Measurements from ENCODE around the gene KRT35. TPM values are rescaled to one million over a fixed set of nuclear protein-coding genes. Genes with fewer than 3 reads are reported as not detected.

KRT35 gene
- total and polyA plus RNA-seq, 2 of the 13 experiments (the other 11 are each of a cell fraction or from before 2014, with no cell fraction given), result not detected

DNA sequence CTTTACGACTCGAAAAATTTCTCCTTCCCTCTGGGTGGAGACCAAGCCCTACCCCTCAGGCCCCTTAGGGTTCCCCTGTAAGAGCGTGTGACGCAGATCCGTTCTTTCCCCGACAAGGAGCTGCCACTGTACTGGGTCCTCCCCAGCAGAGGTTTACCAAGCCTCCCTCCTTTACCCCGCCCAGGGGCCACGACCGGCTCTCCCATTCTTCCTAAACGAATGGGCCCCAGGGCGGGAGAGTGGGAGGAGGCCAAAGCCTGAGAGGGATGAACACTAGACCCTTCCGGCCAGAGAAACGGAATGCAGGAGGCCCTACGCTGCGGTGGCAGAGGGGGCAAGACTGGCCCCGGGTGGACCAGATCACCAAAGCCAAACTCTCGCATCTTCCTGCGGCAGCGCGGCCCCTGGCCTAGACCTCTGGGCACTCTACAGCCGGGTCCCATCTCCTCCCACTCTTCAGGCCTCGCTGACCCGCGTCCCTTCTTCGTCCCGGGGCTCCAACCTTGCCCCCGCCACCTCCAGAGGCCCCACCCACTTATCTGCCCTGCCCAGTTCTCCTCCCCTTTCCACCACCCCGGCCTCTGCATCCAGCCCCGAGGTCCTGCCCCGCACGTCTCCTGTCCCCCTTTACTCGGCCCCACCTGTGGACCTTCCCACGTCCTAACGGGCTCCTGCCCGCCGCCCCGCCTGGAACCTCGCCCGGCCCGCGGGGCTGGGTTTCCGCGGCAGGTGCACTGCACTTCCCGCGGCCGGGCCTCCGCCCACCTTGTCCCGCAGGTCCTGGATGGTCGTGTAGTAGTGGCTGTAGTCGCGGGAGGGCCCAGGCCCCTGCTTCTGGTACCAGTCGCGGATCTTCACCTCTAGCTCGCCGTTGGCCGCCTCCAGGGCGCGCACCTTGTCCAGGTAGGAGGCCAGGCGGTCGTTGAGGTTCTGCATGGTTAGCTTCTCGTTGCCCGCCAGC lies 46.4 kb upstream of the KRT35 start (continued):
- TF ChIP-seq, protein P1, sequence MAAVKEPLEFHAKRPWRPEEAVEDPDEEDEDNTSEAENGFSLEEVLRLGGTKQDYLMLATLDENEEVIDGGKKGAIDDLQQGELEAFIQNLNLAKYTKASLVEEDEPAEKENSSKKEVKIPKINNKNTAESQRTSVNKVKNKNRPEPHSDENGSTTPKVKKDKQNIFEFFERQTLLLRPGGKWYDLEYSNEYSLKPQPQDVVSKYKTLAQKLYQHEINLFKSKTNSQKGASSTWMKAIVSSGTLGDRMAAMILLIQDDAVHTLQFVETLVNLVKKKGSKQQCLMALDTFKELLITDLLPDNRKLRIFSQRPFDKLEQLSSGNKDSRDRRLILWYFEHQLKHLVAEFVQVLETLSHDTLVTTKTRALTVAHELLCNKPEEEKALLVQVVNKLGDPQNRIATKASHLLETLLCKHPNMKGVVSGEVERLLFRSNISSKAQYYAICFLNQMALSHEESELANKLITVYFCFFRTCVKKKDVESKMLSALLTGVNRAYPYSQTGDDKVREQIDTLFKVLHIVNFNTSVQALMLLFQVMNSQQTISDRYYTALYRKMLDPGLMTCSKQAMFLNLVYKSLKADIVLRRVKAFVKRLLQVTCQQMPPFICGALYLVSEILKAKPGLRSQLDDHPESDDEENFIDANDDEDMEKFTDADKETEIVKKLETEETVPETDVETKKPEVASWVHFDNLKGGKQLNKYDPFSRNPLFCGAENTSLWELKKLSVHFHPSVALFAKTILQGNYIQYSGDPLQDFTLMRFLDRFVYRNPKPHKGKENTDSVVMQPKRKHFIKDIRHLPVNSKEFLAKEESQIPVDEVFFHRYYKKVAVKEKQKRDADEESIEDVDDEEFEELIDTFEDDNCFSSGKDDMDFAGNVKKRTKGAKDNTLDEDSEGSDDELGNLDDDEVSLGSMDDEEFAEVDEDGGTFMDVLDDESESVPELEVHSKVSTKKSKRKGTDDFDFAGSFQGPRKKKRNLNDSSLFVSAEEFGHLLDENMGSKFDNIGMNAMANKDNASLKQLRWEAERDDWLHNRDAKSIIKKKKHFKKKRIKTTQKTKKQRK (IDR thresholded peaks at IDR 0.05; ENCODE audit: low read length), result no peak
- TF ChIP-seq SP5 (CRISPR knock-in tag; IDR thresholded peaks at IDR 0.05; ENCODE audit: borderline replicate concordance, low read depth), result peak; percentile 58; the same call in 1 of the 2 replicates
- TF ChIP-seq KAT7 (CRISPR knock-in tag; IDR thresholded peaks at IDR 0.05; ENCODE audit: borderline replicate concordance), result no peak; the same call in 1 of the 2 replicates
- TF ChIP-seq ZNF788 (CRISPR knock-in tag; IDR thresholded peaks at IDR 0.05; ENCODE audit: borderline replicate concordance), result peak; percentile 50; the same call in 1 of the 2 replicates
- TF ChIP-seq, protein P2, sequence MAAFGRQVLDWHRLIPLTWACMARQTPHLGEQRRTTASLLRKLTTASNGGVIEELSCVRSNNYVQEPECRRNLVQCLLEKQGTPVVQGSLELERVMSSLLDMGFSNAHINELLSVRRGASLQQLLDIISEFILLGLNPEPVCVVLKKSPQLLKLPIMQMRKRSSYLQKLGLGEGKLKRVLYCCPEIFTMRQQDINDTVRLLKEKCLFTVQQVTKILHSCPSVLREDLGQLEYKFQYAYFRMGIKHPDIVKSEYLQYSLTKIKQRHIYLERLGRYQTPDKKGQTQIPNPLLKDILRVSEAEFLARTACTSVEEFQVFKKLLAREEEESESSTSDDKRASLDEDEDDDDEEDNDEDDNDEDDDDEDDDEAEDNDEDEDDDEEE (CRISPR knock-in tag; IDR thresholded peaks at IDR 0.05), result no peak
- TF ChIP-seq, protein P3, sequence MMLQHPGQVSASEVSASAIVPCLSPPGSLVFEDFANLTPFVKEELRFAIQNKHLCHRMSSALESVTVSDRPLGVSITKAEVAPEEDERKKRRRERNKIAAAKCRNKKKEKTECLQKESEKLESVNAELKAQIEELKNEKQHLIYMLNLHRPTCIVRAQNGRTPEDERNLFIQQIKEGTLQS (CRISPR knock-in tag; IDR thresholded peaks at IDR 0.05), result no peak
- peak; percentile 80 for TF ChIP-seq AGO2 (optimal IDR thresholded peaks at IDR 0.05; ENCODE audit: low read depth, low read length)
- TF ChIP-seq ZBTB38 (CRISPR knock-in tag; IDR thresholded peaks at IDR 0.05), result no peak
- TF ChIP-seq EED (CRISPR knock-in tag; IDR thresholded peaks at IDR 0.05), result no peak
- TF ChIP-seq MEIS1 (CRISPR knock-in tag; IDR thresholded peaks at IDR 0.05; ENCODE audit: borderline replicate concordance), result 0 out of 2 replicates have a peak, but pooled peaks have one; percentile 29
- no peak for TF ChIP-seq ZNF562 (CRISPR knock-in tag; IDR thresholded peaks at IDR 0.05; ENCODE audit: borderline replicate concordance)
- TF ChIP-seq, protein P4, sequence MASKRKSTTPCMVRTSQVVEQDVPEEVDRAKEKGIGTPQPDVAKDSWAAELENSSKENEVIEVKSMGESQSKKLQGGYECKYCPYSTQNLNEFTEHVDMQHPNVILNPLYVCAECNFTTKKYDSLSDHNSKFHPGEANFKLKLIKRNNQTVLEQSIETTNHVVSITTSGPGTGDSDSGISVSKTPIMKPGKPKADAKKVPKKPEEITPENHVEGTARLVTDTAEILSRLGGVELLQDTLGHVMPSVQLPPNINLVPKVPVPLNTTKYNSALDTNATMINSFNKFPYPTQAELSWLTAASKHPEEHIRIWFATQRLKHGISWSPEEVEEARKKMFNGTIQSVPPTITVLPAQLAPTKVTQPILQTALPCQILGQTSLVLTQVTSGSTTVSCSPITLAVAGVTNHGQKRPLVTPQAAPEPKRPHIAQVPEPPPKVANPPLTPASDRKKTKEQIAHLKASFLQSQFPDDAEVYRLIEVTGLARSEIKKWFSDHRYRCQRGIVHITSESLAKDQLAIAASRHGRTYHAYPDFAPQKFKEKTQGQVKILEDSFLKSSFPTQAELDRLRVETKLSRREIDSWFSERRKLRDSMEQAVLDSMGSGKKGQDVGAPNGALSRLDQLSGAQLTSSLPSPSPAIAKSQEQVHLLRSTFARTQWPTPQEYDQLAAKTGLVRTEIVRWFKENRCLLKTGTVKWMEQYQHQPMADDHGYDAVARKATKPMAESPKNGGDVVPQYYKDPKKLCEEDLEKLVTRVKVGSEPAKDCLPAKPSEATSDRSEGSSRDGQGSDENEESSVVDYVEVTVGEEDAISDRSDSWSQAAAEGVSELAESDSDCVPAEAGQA (IDR thresholded peaks at IDR 0.05; ENCODE audit: low read depth), result no peak
- TF ChIP-seq, protein P4 (CRISPR knock-in tag; IDR thresholded peaks at IDR 0.05; ENCODE audit: borderline replicate concordance), result no peak
- no peak for TF ChIP-seq PRMT3 (CRISPR knock-in tag; IDR thresholded peaks at IDR 0.05; ENCODE audit: borderline replicate concordance, low read depth)
- no peak for TF ChIP-seq ZFP36 (IDR thresholded peaks at IDR 0.05; ENCODE audit: borderline replicate concordance, low read depth, low read length, partially characterized antibody)
- no peak for TF ChIP-seq ZNF720 (CRISPR knock-in tag; IDR thresholded peaks at IDR 0.05)
- TF ChIP-seq ZNF329 (CRISPR knock-in tag; IDR thresholded peaks at IDR 0.05; ENCODE audit: low read depth), result no peak
- TF ChIP-seq ZBTB42 (CRISPR knock-in tag; IDR thresholded peaks at IDR 0.05), result no peak; the same call in 1 of the 2 replicates
